ENCODE data around the gene HSF2BP.

DNA sequence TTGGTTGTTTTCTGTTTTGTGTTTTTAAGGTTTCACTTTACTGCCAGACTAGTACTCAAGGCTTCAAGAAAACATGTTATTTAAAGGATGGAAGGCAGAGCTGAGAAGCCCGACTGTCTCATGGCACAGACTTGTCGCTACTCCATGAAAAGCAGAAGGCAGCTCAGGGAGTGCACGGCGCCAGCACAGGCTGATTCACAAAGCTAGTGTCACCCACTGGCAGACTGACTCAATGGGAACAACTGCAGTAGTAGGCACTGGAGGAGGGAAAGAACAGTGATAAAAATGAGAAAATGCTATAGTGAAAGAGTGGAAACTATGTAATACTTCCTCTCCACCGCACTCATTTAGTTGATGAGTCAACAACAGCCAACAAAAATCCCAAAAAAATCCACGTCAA is 14.7 kb downstream of the HSF2BP start:
- TF ChIP-seq, protein P1, sequence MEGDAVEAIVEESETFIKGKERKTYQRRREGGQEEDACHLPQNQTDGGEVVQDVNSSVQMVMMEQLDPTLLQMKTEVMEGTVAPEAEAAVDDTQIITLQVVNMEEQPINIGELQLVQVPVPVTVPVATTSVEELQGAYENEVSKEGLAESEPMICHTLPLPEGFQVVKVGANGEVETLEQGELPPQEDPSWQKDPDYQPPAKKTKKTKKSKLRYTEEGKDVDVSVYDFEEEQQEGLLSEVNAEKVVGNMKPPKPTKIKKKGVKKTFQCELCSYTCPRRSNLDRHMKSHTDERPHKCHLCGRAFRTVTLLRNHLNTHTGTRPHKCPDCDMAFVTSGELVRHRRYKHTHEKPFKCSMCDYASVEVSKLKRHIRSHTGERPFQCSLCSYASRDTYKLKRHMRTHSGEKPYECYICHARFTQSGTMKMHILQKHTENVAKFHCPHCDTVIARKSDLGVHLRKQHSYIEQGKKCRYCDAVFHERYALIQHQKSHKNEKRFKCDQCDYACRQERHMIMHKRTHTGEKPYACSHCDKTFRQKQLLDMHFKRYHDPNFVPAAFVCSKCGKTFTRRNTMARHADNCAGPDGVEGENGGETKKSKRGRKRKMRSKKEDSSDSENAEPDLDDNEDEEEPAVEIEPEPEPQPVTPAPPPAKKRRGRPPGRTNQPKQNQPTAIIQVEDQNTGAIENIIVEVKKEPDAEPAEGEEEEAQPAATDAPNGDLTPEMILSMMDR (IDR thresholded peaks at IDR 0.05) = no peak
- TF ChIP-seq POLR2A (IDR thresholded peaks at IDR 0.05) = no peak
